Ovary (tissue), 9 donors: ENCODE measurements around the gene SEMA5B. TPM values are rescaled to one million over a fixed set of nuclear protein-coding genes. Genes with fewer than 3 reads are reported as not detected.

Experiments
- DNase-seq, 5 donors: peaks; one replicate each; pipeline ENCODE4 v3.0.0-alpha.2; 2019 to 2020
- H3K27ac ChIP-seq, 2 donors: fragments of 200-600 bp; one replicate each; pipeline versions ENCODE4 v1.5.1 to v1.8.0; 2019 to 2022
- H3K27me3 ChIP-seq: fragments of 200-600 bp; one replicate; pipeline ENCODE4 v1.8.0; 2022
- H3K36me3 ChIP-seq: fragments of 200-600 bp; sonication (generic); one replicate; pipeline ENCODE4 v1.5.1; 2019
- H3K4me1 ChIP-seq: one replicate; pipeline ENCODE4 v1.8.1; 2013; ENCODE audit warnings: mild to moderate bottlenecking, moderate library complexity; ENCODE audit not compliant: insufficient read depth
- H3K4me3 ChIP-seq: fragments of 200-600 bp; sonication (generic); one replicate; pipeline ENCODE4 v1.5.1; 2017
- H3K9me3 ChIP-seq, 2 donors: fragments of 200-600 bp in 1 of 2; sonication (generic) in 1 of 2; one replicate each; pipeline versions ENCODE4 v1.5.1 to v1.8.1; 2013 to 2019; ENCODE audit warnings: mild to moderate bottlenecking in 1 of 2, moderate library complexity in 1 of 2
- CTCF ChIP-seq, 3 donors: fragments of 450-650 bp in 2 of 3; fragments of 200-600 bp in 1 of 3; IDR thresholded peaks; one replicate each; pipeline versions ENCODE4 v1.5.1 to v1.8.0; 2016 to 2022; ENCODE audit warnings: antibody characterized with exemption in 3 of 3, mild to moderate bottlenecking in 1 of 3
- EP300 ChIP-seq: sonication (generic); formaldehyde crosslinking; IDR thresholded peaks from one replicate; pipeline ENCODE4 v1.6.1; 2017; ENCODE audit warnings: antibody characterized with exemption
- POLR2A ChIP-seq: fragments of 450-650 bp; IDR thresholded peaks from one replicate; pipeline ENCODE4 v1.6.1; 2017; ENCODE audit warnings: antibody characterized with exemption, mild to moderate bottlenecking, moderate library complexity
- WGBS, 3 donors: extraction: QIAGEN DNeasy Blood & Tissue Kit in 1 of 3; methylation state at CpG; one replicate each; pipeline versions ENCODE4 v1.1.5 to v1.1.7; 2013 to 2017; 5-methylcytosine and 5-hydroxymethylcytosine counted together
- intact Hi-C, 4 donors: fragments of 100-400 bp; cut with DNase I; formaldehyde crosslinking; loops; one replicate each; pipeline versions ENCODE4 v1.11.0 to v1.15.1; 2022 to 2023
- polyA plus RNA-seq, 2 donors: library from polyadenylated mRNA; stranded (reverse); fragments of 200-250 nt in 1 of 2; fragments of 350-450 nt in 1 of 2; fragmentation: Illumina TruSeq in 1 of 2; extraction: RNeasy Lipid Tissue Mini Kit (QIAGEN cat#74804) in 1 of 2; gene quantifications; one replicate each; pipeline ENCODE4 v1.2.3, GENCODE V29; 2013 to 2014
- total RNA-seq, 7 donors: library from RNA; depleted of rRNA in 2 of 7; stranded (reverse); fragments of >200 nt in 2 of 7; fragmentation: NEBNext Ultra II Directional in 3 of 7; extraction: Animal tissue kit (Norgen Biotek cat#: 25700) in 3 of 7; gene quantifications; one replicate each; pipeline versions ENCODE4 v1.1.0 to v1.2.4, GENCODE V29; 2016 to 2023
- donor health status: DM: no; HTN: no; CAD: no; lungs with moderate emphysema.
- donor health status: DM: no; HTN: no; CAD: no.
- donor health status: Bipolar disorder and iron deficiency.
- donor health status: DM: yes; HTN: yes; CAD: no.
- donor health status: DM: no; HTN: no; CAD: no.
- donor health status: DM: yes; HTN: yes; CAD: no.

Gene SEMA5B
- total and polyA plus RNA-seq, 9 donors = 0.22 to 3.1 (median 1.3) TPM

DNA sequence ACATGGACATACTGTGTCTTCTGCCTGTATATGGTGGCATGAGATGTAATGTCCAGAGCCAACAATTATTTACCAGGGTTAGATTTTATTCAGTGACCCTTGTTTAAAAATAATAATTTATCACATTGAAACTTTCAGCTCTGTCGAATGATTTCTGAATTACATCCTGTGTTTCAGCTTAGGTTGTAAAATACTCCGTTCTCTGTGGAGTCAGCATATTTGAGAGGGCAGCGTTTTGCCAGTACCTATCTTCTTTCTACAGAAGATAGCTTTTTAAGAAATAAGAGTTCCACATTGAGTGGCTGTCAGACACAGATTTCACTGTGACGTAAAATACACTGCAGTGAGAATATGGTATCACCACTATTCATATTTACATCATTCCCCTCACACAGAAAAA, 147.4 kb downstream of the SEMA5B start:
- 89 to 91% (median 90%) methylated on average over 4 of the region's 4 CpGs for WGBS, 3 donors
- DNase-seq = no peak
- intact Hi-C loops = no loop called here
- Histone ChIP-seq H3K27me3 (no peaks in the 10 kb centered on the region), H3K4me1 (no peaks in the 10 kb centered on the region), H3K9me3 (no peaks in the 10 kb centered on the region), H3K36me3 (no peaks in the 10 kb centered on the region), H3K27ac (no peak overlapping the region), H3K4me3 (no peak overlapping the region)
- TF ChIP-seq POLR2A (no peak), CTCF (IDR thresholded peaks at IDR 0.05) (no peak), EP300 (no peak)

DNA sequence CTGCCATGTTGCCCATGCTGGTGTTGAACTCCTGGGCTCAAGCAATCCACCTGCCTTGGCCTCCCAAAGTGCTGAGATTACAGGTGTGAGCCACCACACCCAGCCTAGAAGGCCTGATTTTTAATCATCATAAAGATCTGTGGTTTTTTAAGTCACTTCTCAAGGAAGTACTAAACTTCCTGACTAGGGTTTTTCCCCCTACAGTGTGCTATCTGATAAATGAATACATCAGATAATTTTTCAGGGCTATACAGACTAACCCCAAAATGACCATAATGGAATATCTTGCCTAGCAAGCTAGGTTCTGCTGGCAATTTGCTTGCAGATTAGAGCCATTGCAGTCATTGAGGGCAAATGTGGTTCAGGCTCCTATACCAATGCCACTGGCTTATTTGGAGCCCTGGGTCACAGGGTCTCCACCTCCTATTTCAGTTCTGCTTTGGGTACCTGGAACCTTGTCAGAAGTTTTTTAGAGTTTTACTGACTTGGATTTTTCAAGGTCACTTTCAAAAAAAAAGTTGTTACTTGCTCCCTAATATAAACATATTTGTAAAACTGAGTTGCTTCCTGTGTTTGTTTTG, 151.9 kb downstream of the SEMA5B start:
- TF ChIP-seq CTCF (IDR thresholded peaks at IDR 0.05) = no peak
- no peak for TF ChIP-seq POLR2A

DNA sequence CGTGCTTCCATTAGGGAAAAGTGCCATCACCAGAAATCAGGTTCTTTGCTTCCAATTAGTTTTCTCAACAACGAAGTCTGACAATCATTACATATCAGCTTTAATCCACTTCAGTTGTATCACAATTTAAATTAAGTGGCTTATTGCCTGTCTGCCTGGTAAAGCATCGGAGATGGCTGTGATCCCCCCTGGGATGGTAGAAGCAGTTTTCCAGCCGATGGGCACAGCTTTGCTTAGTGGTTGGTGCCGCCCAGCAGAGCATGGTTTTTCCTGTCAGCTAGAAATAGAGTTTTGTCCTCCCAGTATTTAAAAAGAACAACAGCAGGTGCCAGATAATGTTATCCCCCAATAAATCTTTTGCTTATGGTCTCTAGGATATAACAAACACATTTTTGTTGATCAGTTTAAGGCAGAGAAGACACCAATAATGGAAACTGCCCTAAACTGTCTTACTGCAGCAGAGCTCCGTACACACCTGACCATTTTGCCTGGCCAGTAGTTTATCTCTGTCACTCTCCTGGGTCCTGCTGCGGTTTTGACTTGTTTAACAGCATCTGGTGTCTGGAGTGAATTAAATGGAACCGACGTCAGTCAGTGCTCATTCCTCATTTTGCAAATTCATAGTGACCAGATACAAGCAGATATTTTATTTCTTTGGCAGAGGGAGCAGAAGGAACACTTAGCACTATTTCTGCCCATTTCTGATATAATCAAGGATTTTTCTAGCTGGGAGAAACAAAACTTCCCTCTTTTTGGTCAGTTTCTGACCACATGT, 153.6 kb downstream of the SEMA5B start:
- intact Hi-C loops = no loop called here
- no peak overlapping the region for H3K27ac ChIP-seq
- TF ChIP-seq EP300 (no peak), POLR2A (no peak), CTCF (IDR thresholded peaks at IDR 0.05) (no peak)
- DNase-seq = no peak
- H3K27me3 ChIP-seq = no peaks in the 10 kb centered on the region
- WGBS, 3 donors = 93 to 95% (median 93%) methylated on average over 9 of the region's 9 CpGs
- H3K4me3 ChIP-seq = no peak overlapping the region
- no peaks in the 10 kb centered on the region for H3K36me3 ChIP-seq
- no peaks in the 10 kb centered on the region for H3K9me3 ChIP-seq
- H3K4me1 ChIP-seq = no peaks in the 10 kb centered on the region

More for the DNA sequence above, 151.9 kb downstream of the SEMA5B start:
- Histone ChIP-seq H3K27me3 (no peaks in the 10 kb centered on the region), H3K4me3 (no peak overlapping the region), H3K27ac (no peak overlapping the region), H3K4me1 (no peaks in the 10 kb centered on the region), H3K9me3 (no peaks in the 10 kb centered on the region), H3K36me3 (no peaks in the 10 kb centered on the region)
- no peak for DNase-seq
- intact Hi-C loops = no loop called here

DNA sequence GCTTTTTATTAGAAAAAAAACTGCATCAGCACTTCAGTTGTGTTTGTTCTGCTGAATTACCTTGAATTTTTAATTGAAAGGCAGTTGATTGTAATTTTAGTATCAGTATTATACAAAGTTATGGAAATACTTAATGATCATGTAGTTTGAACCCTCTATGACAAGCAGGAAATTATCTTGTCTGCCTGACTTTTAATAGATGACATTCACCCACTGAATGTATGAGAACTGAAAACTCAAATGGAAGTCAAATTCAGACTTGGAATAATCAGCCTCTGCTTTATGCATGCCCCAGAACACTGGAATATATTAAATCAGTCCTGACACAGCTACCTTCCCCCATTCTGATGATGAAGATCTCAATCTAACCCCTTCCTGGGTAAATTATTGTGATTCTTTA, 159.2 kb downstream of the SEMA5B start:
- Histone ChIP-seq H3K27ac (no peak overlapping the region), H3K4me1 (no peaks in the 10 kb centered on the region), H3K4me3 (no peak overlapping the region), H3K9me3 (no peaks in the 10 kb centered on the region), H3K27me3 (no peaks in the 10 kb centered on the region), H3K36me3 (no peaks in the 10 kb centered on the region)
- DNase-seq = no peak
- TF ChIP-seq CTCF (IDR thresholded peaks at IDR 0.05) = no peak
- TF ChIP-seq POLR2A = no peak
- TF ChIP-seq EP300 = no peak
- intact Hi-C loops = no loop called here
